Activated T-cell treated with anti-CD3 and anti-CD28 coated beads, Interleukin-2, amount 50 U/mL, for 72 hours (primary cell): ENCODE results near the gene NANS. TPM values are rescaled to one million over a fixed set of nuclear protein-coding genes. Genes with fewer than 3 reads are reported as not detected.

Experiments
- ATAC-seq, 2 donors: fragments of 150-1000 bp; cut with Tn5 transposase; replicated peaks in 1 of 2; 2 replicates each; pipeline ENCODE4 v1.10.0; 2021; ENCODE audit warnings: moderate library complexity in 2 of 2, mild to moderate bottlenecking in 1 of 2
- DNase-seq, 2 donors: peaks; one replicate each; pipeline ENCODE4 v3.0.0; 2021 to 2022; ENCODE audit warnings: mixed read lengths in 1 of 2
- H3K27ac Mint-ChIP-seq: one replicate; pipeline ENCODE4 v1.8.0; 2022; ENCODE audit warnings: mild to moderate bottlenecking, moderate library complexity, mixed read lengths
- H3K27me3 Mint-ChIP-seq: one replicate; pipeline ENCODE4 v1.8.0; 2022; ENCODE audit warnings: low read depth, mixed read lengths
- H3K36me3 Mint-ChIP-seq, 2 donors: one replicate each; pipeline ENCODE4 v1.8.0; 2022; ENCODE audit warnings: mixed read lengths in 2 of 2, mild to moderate bottlenecking in 1 of 2; ENCODE audit not compliant: insufficient read depth in 2 of 2
- H3K4me1 Mint-ChIP-seq: one replicate; pipeline ENCODE4 v1.8.0; 2022; ENCODE audit warnings: low read depth, mixed read lengths
- H3K4me3 Mint-ChIP-seq, 2 donors: one replicate each; pipeline ENCODE4 v1.8.0; 2022; ENCODE audit warnings: mild to moderate bottlenecking in 2 of 2, mixed read lengths in 2 of 2, moderate library complexity in 2 of 2
- H3K9me3 Mint-ChIP-seq, 2 donors: one replicate each; pipeline ENCODE4 v1.8.0; 2022; ENCODE audit warnings: mixed read lengths in 2 of 2
- total RNA-seq, 2 donors: library from RNA; stranded (reverse); gene quantifications; one replicate each; pipeline ENCODE4 v1.2.3, GENCODE V29; 2022

Gene NANS
- total RNA-seq, 2 donors from 2014 or later: 56.1 to 56.6 TPM

GRCh38 chr9:98045234-98046179 is 11.0 kb upstream of the NANS start:
- Mint-ChIP-seq H3K4me1 (peaks cover 49% of the 10 kb centered on the region), H3K9me3 (peaks cover 3% of the 10 kb centered on the region in 2 donors), H3K36me3 (peaks cover 5 to 25% of the 10 kb centered on the region in 2 donors), H3K27me3 (no peaks in the 10 kb centered on the region), H3K27ac (peak overlapping the region; percentile 83), H3K4me3 (peak overlapping the region; percentile 80 to 93)
- DNase-seq (peak; percentile 34 to 50), ATAC-seq (peak; percentile 95 to 96)

- H3K4me3 Mint-ChIP-seq: peak overlapping the region; percentile 80 to 93
- H3K36me3 Mint-ChIP-seq: peaks cover 5 to 25% of the 10 kb centered on the region in 2 donors
- ATAC-seq (no peak), DNase-seq (no peak)
- peaks cover 3% of the 10 kb centered on the region in 2 donors for H3K9me3 Mint-ChIP-seq
- peaks cover 49% of the 10 kb centered on the region for H3K4me1 Mint-ChIP-seq
- H3K27ac Mint-ChIP-seq: peak overlapping the region; percentile 83
- no peaks in the 10 kb centered on the region for H3K27me3 Mint-ChIP-seq
Observed at GRCh38 chr9:98046180-98046543, 10.4 kb upstream of the NANS start.

- Mint-ChIP-seq H3K4me1 (peaks cover 49% of the 10 kb centered on the region), H3K27ac (peak overlapping the region; percentile 26), H3K4me3 (peak overlapping the region; percentile 80 to 93), H3K36me3 (peaks cover 5 to 25% of the 10 kb centered on the region in 2 donors), H3K27me3 (no peaks in the 10 kb centered on the region), H3K9me3 (peaks cover 3% of the 10 kb centered on the region in 2 donors)
- ATAC-seq (no peak), DNase-seq (no peak)
Observed at GRCh38 chr9:98047002-98047401, 9.5 kb upstream of the NANS start.

GRCh38 chr9:98049288-98050072 is 7.1 kb upstream of the NANS start:
- ATAC-seq: no peak
- Mint-ChIP-seq H3K4me1 (peaks cover 54% of the 10 kb centered on the region), H3K27ac (no peak overlapping the region), H3K36me3 (peaks cover 5 to 26% of the 10 kb centered on the region in 2 donors), H3K9me3 (peaks cover 3% of the 10 kb centered on the region in 2 donors), H3K27me3 (no peaks in the 10 kb centered on the region), H3K4me3 (peak overlapping the region; percentile 0 to 2)
- no peak for DNase-seq

GRCh38 chr9:98050351-98050750 is 6.2 kb upstream of the NANS start:
- ATAC-seq (no peak), DNase-seq (no peak)
- no peaks in the 10 kb centered on the region for H3K9me3 Mint-ChIP-seq
- H3K36me3 Mint-ChIP-seq: peaks cover 1 to 23% of the 10 kb centered on the region in 2 donors
- H3K27me3 Mint-ChIP-seq: no peaks in the 10 kb centered on the region
- H3K4me3 Mint-ChIP-seq: no peak overlapping the region
- no peak overlapping the region for H3K27ac Mint-ChIP-seq
- H3K4me1 Mint-ChIP-seq: peaks cover 46% of the 10 kb centered on the region

GRCh38 chr9:98054376-98054951 is 2.1 kb upstream of the NANS start:
- no peak overlapping the region for H3K27ac Mint-ChIP-seq
- peaks cover 34% of the 10 kb centered on the region for H3K4me1 Mint-ChIP-seq
- peaks cover 2% of the 10 kb centered on the region in 2 donors for H3K36me3 Mint-ChIP-seq
- no peak for ATAC-seq
- H3K27me3 Mint-ChIP-seq: no peaks in the 10 kb centered on the region
- DNase-seq: no peak
- no peak overlapping the region for H3K4me3 Mint-ChIP-seq
- H3K9me3 Mint-ChIP-seq: no peaks in the 10 kb centered on the region

- Mint-ChIP-seq H3K4me1 (peaks cover 32% of the 10 kb centered on the region), H3K9me3 (no peaks in the 10 kb centered on the region), H3K27me3 (no peaks in the 10 kb centered on the region), H3K4me3 (peak overlapping the region; percentile 93 to 96), H3K36me3 (peaks cover 4 to 7% of the 10 kb centered on the region in 2 donors), H3K27ac (peak overlapping the region; percentile 93)
- DNase-seq (no peak), ATAC-seq (no peak)
Observed at GRCh38 chr9:98057138-98057799, 737 bp downstream of the NANS start.

- ATAC-seq: no peak
- H3K36me3 Mint-ChIP-seq: peaks cover 3 to 23% of the 10 kb centered on the region in 2 donors
- peak overlapping the region; percentile 13 for H3K27ac Mint-ChIP-seq
- DNase-seq: no peak
- no peaks in the 10 kb centered on the region for H3K9me3 Mint-ChIP-seq
- H3K4me3 Mint-ChIP-seq: no peak overlapping the region
- H3K27me3 Mint-ChIP-seq: no peaks in the 10 kb centered on the region
- peaks cover 21% of the 10 kb centered on the region for H3K4me1 Mint-ChIP-seq
Observed at GRCh38 chr9:98062161-98062560, 5.6 kb downstream of the NANS start.

- Mint-ChIP-seq H3K36me3 (peaks cover 2 to 23% of the 10 kb centered on the region in 2 donors), H3K27ac (no peak overlapping the region), H3K4me1 (peaks cover under 1% of the 10 kb centered on the region), H3K27me3 (no peaks in the 10 kb centered on the region), H3K4me3 (no peak overlapping the region), H3K9me3 (no peaks in the 10 kb centered on the region)
- ATAC-seq (no peak), DNase-seq (no peak)
Observed at GRCh38 chr9:98064623-98065392, 8.3 kb downstream of the NANS start.

- Mint-ChIP-seq H3K4me1 (no peaks in the 10 kb centered on the region), H3K27me3 (no peaks in the 10 kb centered on the region), H3K4me3 (no peak overlapping the region), H3K9me3 (no peaks in the 10 kb centered on the region), H3K36me3 (peaks cover 0 to 18% of the 10 kb centered on the region in 2 donors), H3K27ac (no peak overlapping the region)
- ATAC-seq (no peak), DNase-seq (no peak)
Observed at GRCh38 chr9:98066235-98066634, 9.7 kb downstream of the NANS start.

GRCh38 chr9:98067184-98067583 is 10.7 kb downstream of the NANS start:
- DNase-seq: no peak
- no peaks in the 10 kb centered on the region for H3K27me3 Mint-ChIP-seq
- no peak overlapping the region for H3K27ac Mint-ChIP-seq
- no peaks in the 10 kb centered on the region for H3K9me3 Mint-ChIP-seq
- ATAC-seq: no peak
- H3K4me3 Mint-ChIP-seq: no peak overlapping the region
- H3K4me1 Mint-ChIP-seq: no peaks in the 10 kb centered on the region
- peaks cover 0 to 17% of the 10 kb centered on the region in 2 donors for H3K36me3 Mint-ChIP-seq

GRCh38 chr9:98069551-98069950 is 13.0 kb downstream of the NANS start:
- Mint-ChIP-seq H3K27me3 (no peaks in the 10 kb centered on the region), H3K36me3 (peaks cover 0 to 13% of the 10 kb centered on the region in 2 donors), H3K27ac (no peak overlapping the region), H3K4me3 (no peak overlapping the region), H3K4me1 (peaks cover 8% of the 10 kb centered on the region), H3K9me3 (no peaks in the 10 kb centered on the region)
- ATAC-seq: no peak
- no peak for DNase-seq
